Naive B cell (primary cell): ENCODE data around the gene NIPBL. TPM values are rescaled to one million over a fixed set of nuclear protein-coding genes. Genes with fewer than 3 reads are reported as not detected.

Experiments used
- ATAC-seq, 2 donors: fragments of 150-1000 bp; cut with Tn5 transposase; 2 replicates each; pipeline ENCODE4 v1.10.0; 2021; ENCODE audit warnings: low read depth in 2 of 2, mild to moderate bottlenecking in 2 of 2, moderate library complexity in 2 of 2
- DNase-seq: peaks from one replicate; pipeline ENCODE4 v3.0.0; 2022
- H3K27ac Mint-ChIP-seq, 6 donors: one replicate each; pipeline ENCODE4 v1.8.0; 2020 to 2022; ENCODE audit warnings: mild to moderate bottlenecking in 6 of 6, mixed read lengths in 6 of 6, moderate library complexity in 5 of 6, inconsistent platforms in 2 of 6
- H3K27me3 Mint-ChIP-seq, 3 donors: one replicate each; pipeline ENCODE4 v1.8.0; 2021 to 2022; ENCODE audit warnings: mixed read lengths in 3 of 3, mild to moderate bottlenecking in 1 of 3
- H3K36me3 Mint-ChIP-seq, 2 donors: one replicate each; pipeline ENCODE4 v1.8.0; 2020 to 2022; ENCODE audit warnings: mixed read lengths in 2 of 2, inconsistent platforms in 1 of 2, mild to moderate bottlenecking in 1 of 2
- H3K4me1 Mint-ChIP-seq, 3 donors: one replicate each; pipeline ENCODE4 v1.8.0; 2020 to 2022; ENCODE audit warnings: mixed read lengths in 3 of 3, inconsistent platforms in 1 of 3, mild to moderate bottlenecking in 1 of 3, moderate library complexity in 1 of 3
- H3K4me3 Mint-ChIP-seq, 8 donors: one replicate each; pipeline ENCODE4 v1.8.0; 2020 to 2022; ENCODE audit warnings: mild to moderate bottlenecking in 8 of 8, mixed read lengths in 8 of 8, moderate library complexity in 8 of 8, inconsistent platforms in 2 of 8
- H3K9me3 Mint-ChIP-seq, 7 donors: one replicate each; pipeline ENCODE4 v1.8.0; 2020 to 2022; ENCODE audit warnings: mixed read lengths in 7 of 7, mild to moderate bottlenecking in 5 of 7, inconsistent platforms in 2 of 7, moderate library complexity in 1 of 7
- polyA plus RNA-seq, 6 donors: library from polyadenylated mRNA; unstranded; fragments of 300-500 nt; fragmentation: Illumina TruSeq; gene quantifications; one replicate each; pipeline ENCODE4 v1.2.3, GENCODE V29; 2021; ENCODE audit warnings: low read depth in 6 of 6

The NIPBL gene
- polyA plus RNA-seq, 6 donors from 2014 or later, result 8.8 to 47.4 (median 17.0) TPM

DNA sequence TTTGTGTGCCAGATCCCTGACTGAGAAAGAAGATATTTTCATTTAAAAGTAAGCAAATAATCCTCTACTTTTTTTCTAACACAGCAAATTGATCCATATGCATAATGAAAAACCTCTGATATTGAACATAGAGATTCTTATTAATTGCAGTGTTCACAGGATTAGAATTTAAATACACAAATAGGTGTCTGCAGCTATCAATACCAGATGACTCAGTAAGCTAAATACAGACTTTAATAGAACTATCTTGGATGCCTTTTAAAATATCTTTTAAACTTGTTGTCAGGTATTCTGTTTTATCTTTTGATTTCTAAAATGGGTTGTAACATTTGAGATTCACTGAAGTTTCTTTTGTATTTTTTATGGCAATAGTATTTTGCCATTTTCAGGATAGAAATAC is 43.1 kb downstream of the NIPBL start:
- peak overlapping the region in 1 of 8 donors; percentile 47 for H3K4me3 Mint-ChIP-seq
- H3K4me1 Mint-ChIP-seq, result peaks cover 16 to 73% (median 39%) of the 10 kb centered on the region in 3 donors
- DNase-seq, result no peak
- H3K9me3 Mint-ChIP-seq, result peaks cover 0 to 9% (median 0%) of the 10 kb centered on the region in 7 donors
- no peaks in the 10 kb centered on the region for H3K36me3 Mint-ChIP-seq
- H3K27ac Mint-ChIP-seq, result no peak overlapping the region
- H3K27me3 Mint-ChIP-seq, result no peaks in the 10 kb centered on the region
- no peak for ATAC-seq

DNA sequence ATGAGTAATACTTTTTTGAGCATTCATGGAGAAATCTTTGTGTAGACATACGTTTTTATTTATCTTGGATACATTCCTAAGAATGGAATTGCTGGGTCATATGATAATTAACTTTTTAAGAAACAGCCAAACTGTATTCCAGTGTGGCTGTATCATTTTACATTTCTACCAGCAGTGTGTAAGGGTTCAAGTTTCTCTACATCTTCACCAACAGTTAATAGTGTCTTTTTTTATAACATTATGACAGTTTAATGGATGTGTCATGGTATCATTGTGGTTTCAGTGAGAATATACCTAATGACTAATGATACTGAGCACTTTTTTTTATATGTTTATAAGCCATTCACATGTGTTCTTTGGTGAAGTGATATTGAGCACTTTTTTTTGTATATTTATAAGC is 52.4 kb downstream of the NIPBL start:
- peaks cover 0 to 6% of the 10 kb centered on the region in 2 donors for H3K36me3 Mint-ChIP-seq
- H3K4me3 Mint-ChIP-seq, result no peak overlapping the region
- peak overlapping the region in 1 of 6 donors; percentile 18 for H3K27ac Mint-ChIP-seq
- peaks cover 47 to 84% (median 67%) of the 10 kb centered on the region in 3 donors for H3K4me1 Mint-ChIP-seq
- no peaks in the 10 kb centered on the region for H3K27me3 Mint-ChIP-seq
- ATAC-seq (no peak), DNase-seq (no peak)
- H3K9me3 Mint-ChIP-seq, result no peaks in the 10 kb centered on the region

DNA sequence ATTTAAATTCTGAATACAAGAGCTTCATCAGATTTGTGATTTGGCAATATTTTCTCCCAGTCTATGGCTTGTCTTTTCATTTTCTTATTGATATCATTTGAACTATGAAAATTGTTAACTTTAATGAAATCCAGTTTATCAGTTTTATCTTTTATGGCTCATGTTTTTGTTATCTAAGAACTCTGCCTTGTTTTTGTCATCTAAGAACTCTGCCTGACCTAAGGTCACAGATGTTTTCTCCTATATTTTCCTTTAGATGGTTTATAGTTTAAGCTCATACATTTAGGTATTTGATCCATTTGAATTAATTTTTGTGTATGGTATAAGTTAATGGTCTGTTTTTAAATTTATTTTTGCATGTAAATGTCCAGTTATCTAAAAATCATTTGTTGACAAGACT is 52.9 kb downstream of the NIPBL start:
- no peaks in the 10 kb centered on the region for H3K9me3 Mint-ChIP-seq
- peaks cover 51 to 85% (median 72%) of the 10 kb centered on the region in 3 donors for H3K4me1 Mint-ChIP-seq
- H3K27me3 Mint-ChIP-seq, result no peaks in the 10 kb centered on the region
- no peak for ATAC-seq
- peak overlapping the region in 2 of 6 donors; percentile 17 to 18 for H3K27ac Mint-ChIP-seq
- peaks cover 0 to 6% of the 10 kb centered on the region in 2 donors for H3K36me3 Mint-ChIP-seq
- no peak for DNase-seq
- no peak overlapping the region for H3K4me3 Mint-ChIP-seq

DNA sequence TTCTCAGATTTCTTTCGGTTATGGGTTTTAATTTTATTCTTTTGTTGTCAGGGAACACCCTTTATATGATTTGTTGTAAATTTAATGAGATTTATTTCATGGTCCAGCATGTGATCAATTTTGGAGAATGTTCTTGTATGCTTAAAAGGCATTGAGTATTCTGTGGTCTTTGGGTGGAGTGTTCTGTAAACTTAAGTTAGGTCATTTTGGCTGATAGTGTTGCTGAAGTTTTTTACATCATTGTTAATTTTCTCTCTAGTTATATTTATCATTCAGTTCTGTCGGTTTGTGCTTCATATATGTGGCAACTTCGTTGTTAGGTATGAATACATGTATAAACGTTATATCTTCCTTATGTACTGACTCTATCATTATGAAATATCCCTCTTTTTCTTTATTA is 55.5 kb downstream of the NIPBL start:
- Mint-ChIP-seq H3K4me3 (peak overlapping the region in 1 of 8 donors; percentile 62), H3K27me3 (no peaks in the 10 kb centered on the region), H3K4me1 (peaks cover 55 to 82% (median 65%) of the 10 kb centered on the region in 3 donors), H3K9me3 (no peaks in the 10 kb centered on the region), H3K27ac (no peak overlapping the region), H3K36me3 (no peaks in the 10 kb centered on the region)
- ATAC-seq (no peak), DNase-seq (no peak)

DNA sequence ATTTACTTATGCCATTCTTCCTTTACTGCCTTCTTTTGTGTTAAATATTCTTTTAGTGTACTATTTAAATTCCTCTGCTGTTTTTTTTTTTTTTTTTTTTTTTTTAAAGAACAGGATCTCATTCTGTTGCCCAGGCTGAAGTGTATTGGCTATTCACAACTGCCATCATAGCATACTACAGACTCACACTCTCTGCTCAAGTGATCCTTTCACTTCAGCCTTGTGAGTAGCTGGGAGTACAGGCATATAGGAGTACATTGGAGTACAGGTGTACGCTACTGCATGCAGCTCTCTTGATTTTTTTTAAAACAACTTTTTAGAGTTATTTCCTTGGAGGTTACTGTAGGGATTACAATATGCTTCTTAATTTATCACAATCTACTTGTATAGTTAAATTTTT is 56.1 kb downstream of the NIPBL start:
- H3K27me3 Mint-ChIP-seq, result no peaks in the 10 kb centered on the region
- peak overlapping the region in 1 of 6 donors; percentile 15 for H3K27ac Mint-ChIP-seq
- H3K4me3 Mint-ChIP-seq, result no peak overlapping the region
- H3K4me1 Mint-ChIP-seq, result peaks cover 54 to 80% (median 65%) of the 10 kb centered on the region in 3 donors
- ATAC-seq, result no peak
- no peaks in the 10 kb centered on the region for H3K9me3 Mint-ChIP-seq
- H3K36me3 Mint-ChIP-seq, result no peaks in the 10 kb centered on the region
- no peak for DNase-seq

DNA sequence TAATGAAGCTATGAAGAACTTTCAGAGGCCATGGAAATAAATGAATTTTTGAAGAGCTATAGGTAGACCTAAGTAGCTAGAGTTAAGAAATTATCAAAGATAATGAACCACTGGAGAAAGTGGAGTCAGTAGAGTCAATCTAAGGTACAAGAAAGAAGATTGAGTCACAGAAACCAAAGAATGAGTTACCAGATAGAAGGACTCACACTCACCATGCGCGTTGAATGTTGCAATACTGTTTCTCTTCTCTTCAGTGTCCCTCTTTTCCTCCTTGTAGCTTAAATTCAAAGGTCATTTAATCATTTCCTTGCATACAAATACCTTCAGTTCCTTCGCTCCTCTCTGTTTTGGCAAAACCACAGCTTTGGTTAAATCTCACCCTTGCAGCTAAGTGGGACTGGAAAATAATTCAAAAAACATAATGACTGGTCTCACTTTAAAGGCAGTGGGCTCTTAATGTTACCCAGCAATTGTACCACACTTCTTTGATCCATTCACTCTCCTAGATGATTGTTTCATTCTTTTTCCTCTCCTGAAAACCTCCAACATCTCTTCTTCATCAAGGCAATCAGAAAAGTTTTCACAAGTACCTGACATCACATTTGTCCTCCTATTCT is 58.3 kb downstream of the NIPBL start:
- Mint-ChIP-seq H3K4me3 (no peak overlapping the region), H3K27me3 (no peaks in the 10 kb centered on the region), H3K4me1 (peaks cover 52 to 73% (median 56%) of the 10 kb centered on the region in 3 donors), H3K27ac (peak overlapping the region in 1 of 6 donors; percentile 55), H3K9me3 (no peaks in the 10 kb centered on the region), H3K36me3 (no peaks in the 10 kb centered on the region)
- no peak for DNase-seq
- ATAC-seq, result no peak

DNA sequence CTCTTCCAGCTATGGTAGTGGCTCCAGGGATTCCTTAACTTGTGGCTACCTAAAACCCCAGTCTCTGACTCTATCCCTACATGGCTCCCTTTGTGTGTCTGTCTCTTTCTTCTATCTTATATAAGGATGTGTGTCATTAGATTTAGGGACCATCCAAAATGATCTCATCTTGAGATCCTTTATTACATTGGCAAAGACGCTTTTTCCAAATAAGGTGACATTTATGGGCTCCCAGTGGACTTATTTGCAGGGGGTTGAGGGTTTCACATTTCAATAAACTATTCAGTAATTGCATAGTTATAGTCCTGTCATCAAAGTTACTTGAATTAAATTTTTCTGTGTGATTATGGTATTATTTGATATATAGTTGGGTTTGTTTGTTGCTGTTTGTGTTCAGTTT is 59.2 kb downstream of the NIPBL start:
- Mint-ChIP-seq H3K27me3 (no peaks in the 10 kb centered on the region), H3K4me1 (peaks cover 53 to 68% (median 55%) of the 10 kb centered on the region in 3 donors), H3K27ac (peak overlapping the region in 1 of 6 donors; percentile 65), H3K36me3 (no peaks in the 10 kb centered on the region), H3K4me3 (no peak overlapping the region), H3K9me3 (no peaks in the 10 kb centered on the region)
- ATAC-seq (no peak), DNase-seq (no peak)

DNA sequence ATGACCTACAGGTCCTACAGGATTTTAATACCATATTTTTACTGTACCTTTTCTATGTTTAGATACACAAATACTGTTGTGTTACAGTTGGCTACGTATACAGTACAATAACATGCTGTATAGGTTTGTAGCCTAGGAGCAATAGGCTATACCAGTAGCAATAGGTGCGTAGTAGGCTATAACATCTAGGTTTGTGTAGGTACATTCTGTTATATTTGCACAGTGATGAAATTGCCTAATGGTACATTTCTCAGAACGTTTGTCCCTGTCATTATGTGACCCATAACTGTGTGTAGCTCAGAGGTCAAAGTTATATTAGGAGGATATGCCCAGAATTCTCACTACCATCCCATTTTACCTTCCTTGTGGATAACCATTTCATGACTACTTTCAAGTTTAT is 59.7 kb downstream of the NIPBL start:
- Mint-ChIP-seq H3K9me3 (no peaks in the 10 kb centered on the region), H3K4me1 (peaks cover 53 to 67% (median 54%) of the 10 kb centered on the region in 3 donors), H3K27ac (peak overlapping the region in 1 of 6 donors; percentile 65), H3K27me3 (no peaks in the 10 kb centered on the region), H3K36me3 (no peaks in the 10 kb centered on the region), H3K4me3 (no peak overlapping the region)
- ATAC-seq (no peak), DNase-seq (no peak)

DNA sequence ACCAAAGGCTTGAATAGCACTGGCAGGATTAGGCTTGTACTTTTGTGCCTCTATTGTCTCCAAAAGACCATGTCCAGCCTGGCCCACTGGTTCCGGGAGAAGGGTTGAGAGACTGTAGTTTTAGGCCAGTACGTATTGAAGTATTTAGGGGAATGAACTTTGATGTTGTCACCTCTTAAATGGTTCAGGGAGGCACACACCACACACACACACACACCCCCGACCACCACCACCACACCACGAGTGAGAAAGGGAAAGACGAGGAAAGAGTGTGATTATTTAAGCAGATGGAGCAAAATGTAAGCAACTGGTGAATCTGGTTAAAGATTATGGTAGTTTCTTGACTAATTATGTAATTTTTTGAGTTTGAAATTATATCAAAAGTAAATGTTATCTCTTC is 61.6 kb downstream of the NIPBL start:
- no peak for ATAC-seq
- H3K9me3 Mint-ChIP-seq, result no peaks in the 10 kb centered on the region
- no peak overlapping the region for H3K4me3 Mint-ChIP-seq
- peaks cover 38 to 51% (median 42%) of the 10 kb centered on the region in 3 donors for H3K4me1 Mint-ChIP-seq
- no peak for DNase-seq
- H3K27ac Mint-ChIP-seq, result no peak overlapping the region
- H3K27me3 Mint-ChIP-seq, result no peaks in the 10 kb centered on the region
- H3K36me3 Mint-ChIP-seq, result no peaks in the 10 kb centered on the region

DNA sequence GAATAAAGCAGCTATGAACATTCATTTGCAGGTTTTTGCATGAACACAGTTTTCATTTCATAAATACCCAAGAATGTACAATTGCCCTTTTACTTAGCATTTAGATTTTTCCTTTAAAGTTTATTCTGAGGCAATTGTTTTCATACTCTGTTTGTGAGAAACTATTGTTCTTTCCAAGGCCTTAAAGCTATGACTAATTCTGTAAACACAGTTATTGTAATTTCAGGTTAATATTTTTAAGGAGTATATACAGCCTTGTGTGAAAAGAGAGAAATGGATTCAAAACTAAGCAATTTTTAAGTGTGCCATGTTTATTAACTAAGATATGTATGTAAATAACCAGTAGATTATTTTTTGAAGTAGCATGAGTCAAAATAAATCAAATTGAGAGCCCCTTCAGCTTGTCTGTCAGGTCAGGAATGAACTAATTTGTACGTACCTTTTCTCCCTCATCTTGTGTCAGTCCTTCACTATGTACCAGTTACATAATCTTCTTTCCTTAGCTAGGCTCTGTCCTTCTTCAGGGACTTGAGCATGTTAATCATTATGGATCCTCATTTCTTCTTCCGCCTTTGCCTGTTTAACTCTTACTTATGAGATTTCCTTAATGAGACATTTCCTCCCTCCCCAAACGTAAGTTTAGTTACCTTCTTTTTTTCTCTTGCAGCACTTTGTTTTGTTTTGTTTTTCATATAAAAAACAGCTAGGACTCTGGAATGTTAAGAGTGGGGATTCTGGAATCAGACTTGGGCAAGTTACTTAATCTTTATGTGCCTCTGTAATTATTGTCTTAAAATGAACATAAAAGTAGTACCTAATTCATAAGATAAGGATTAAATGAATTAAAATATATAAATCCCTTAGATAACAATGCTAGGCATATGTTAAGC is 63.6 kb downstream of the NIPBL start:
- Mint-ChIP-seq H3K27ac (peak overlapping the region in 2 of 6 donors; percentile 3 to 13), H3K4me1 (peaks cover 37 to 53% (median 39%) of the 10 kb centered on the region in 3 donors), H3K27me3 (no peaks in the 10 kb centered on the region), H3K9me3 (no peaks in the 10 kb centered on the region), H3K4me3 (no peak overlapping the region), H3K36me3 (no peaks in the 10 kb centered on the region)
- ATAC-seq (no peak), DNase-seq (no peak)

DNA sequence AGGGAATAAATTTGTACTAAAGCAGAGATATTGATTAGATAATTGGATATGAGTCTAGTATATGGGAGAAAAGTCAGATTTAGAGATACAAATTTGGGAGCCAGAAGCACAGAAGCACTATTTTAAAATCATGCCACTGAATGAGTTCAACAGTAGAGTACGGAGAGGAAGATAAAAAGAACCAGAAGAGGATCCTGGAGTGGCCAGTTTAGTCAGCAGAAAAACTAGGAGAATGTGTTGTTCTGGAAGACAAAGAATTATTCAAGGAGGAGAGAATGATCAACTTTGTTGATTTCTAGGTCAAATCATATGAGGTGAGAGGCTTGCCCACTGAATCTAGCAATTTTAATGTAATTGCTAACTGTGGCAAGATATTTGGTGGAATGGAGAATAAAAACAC is 67.0 kb downstream of the NIPBL start:
- H3K36me3 Mint-ChIP-seq, result no peaks in the 10 kb centered on the region
- no peaks in the 10 kb centered on the region for H3K27me3 Mint-ChIP-seq
- DNase-seq, result no peak
- no peak for ATAC-seq
- peaks cover 29 to 43% (median 38%) of the 10 kb centered on the region in 3 donors for H3K4me1 Mint-ChIP-seq
- no peaks in the 10 kb centered on the region for H3K9me3 Mint-ChIP-seq
- H3K4me3 Mint-ChIP-seq, result no peak overlapping the region
- H3K27ac Mint-ChIP-seq, result peak overlapping the region in 2 of 6 donors; percentile 0 to 62

DNA sequence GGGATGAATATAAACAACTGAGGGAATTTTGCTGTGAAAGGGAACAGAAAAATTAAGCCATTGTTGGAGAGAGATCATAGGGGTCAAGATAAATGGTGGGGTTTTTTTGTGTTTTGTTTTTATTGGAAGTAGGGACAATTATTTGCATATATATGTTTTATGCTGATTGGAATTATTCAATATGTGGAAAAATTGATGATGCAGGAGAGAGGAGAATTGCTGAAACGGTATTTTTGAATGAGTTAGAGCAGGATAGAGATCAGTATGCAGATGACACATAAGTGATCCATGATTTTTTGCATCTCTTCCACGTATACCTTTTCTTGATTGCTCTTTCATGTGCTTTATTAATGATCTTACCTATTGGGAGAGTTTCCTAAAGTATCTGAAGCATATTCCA is 67.5 kb downstream of the NIPBL start:
- Mint-ChIP-seq H3K36me3 (no peaks in the 10 kb centered on the region), H3K4me3 (no peak overlapping the region), H3K27me3 (no peaks in the 10 kb centered on the region), H3K4me1 (peaks cover 26 to 43% (median 35%) of the 10 kb centered on the region in 3 donors), H3K27ac (peak overlapping the region in 1 of 6 donors; percentile 62), H3K9me3 (no peaks in the 10 kb centered on the region)
- no peak for DNase-seq
- ATAC-seq, result no peak

DNA sequence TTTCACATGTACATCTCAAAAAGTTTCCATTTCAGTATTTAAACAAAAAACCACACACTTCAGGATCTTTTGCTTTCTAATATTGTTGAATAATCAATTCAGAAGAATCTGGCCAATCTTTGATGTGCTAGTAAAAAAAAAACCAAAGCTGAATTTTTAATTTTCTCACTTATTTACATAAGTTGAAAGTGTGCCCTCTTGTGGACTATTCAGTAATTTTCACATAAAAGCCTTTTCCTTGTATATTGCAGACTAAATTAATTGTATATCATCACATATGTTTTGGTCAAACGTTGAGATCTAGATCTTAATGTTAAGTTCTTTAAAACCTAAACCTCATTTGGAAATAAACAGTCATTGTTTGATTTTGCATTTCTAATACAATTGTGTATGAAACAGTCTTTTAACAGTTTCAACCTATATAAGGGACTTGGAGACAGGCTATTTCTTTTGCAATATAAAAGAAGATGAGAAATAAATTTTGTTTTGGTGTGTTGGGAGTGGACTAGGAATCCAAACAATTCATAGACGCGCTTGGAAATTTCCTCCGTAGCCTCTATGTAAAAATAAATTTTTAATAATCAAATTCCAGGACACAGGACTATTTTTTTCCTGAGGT is 68.1 kb downstream of the NIPBL start:
- DNase-seq (peak; percentile 41), ATAC-seq (no peak)
- H3K27me3 Mint-ChIP-seq, result no peaks in the 10 kb centered on the region
- H3K27ac Mint-ChIP-seq, result peak overlapping the region in 1 of 6 donors; percentile 49
- peaks cover 27 to 38% (median 33%) of the 10 kb centered on the region in 3 donors for H3K4me1 Mint-ChIP-seq
- H3K36me3 Mint-ChIP-seq, result no peaks in the 10 kb centered on the region
- no peaks in the 10 kb centered on the region for H3K9me3 Mint-ChIP-seq
- no peak overlapping the region for H3K4me3 Mint-ChIP-seq
